GM12878 (cell line): ENCODE measurements around the gene GRIK3. TPM values are rescaled to one million over a fixed set of nuclear protein-coding genes. Genes with fewer than 3 reads are reported as not detected.

Source experiments
- ATAC-seq: fragments of 200-7000 bp; cut with Tn5 transposase; 3 replicates; pipeline ENCODE4 v1.9.1; 2020; ENCODE audit warnings: mild to moderate bottlenecking, moderate library complexity
- BruUV-seq: library from RNA; stranded (reverse); fragments of 400-500 nt; replicated peaks from 2 replicates; lab custom pipeline; 2021; lab: Mats Ljungman, UMichigan
- CTCF ChIA-PET: fragments of 300-600 bp; sonication (Branson Sonifier 250); formaldehyde crosslinking; extraction: SDS; loops from one replicate; lab custom pipeline; 2021; ENCODE audit warnings: inconsistent platforms; lab: Yijun Ruan, JAX
- POLR2A ChIA-PET: fragments of 350-600 bp; formaldehyde crosslinking; extraction: SDS; loops from one replicate; lab custom pipeline; 2021; ENCODE audit warnings: inconsistent platforms; lab: Charles Lee
- RAD21 ChIA-PET: fragments of 300-600 bp; sonication (Branson Sonifier 250); formaldehyde crosslinking; loops from one replicate; lab custom pipeline; 2023; ENCODE audit warnings: antibody characterized with exemption; ENCODE audit not compliant: unreplicated experiment; lab: Charles Lee
- SMC1A ChIA-PET: fragments of 300-600 bp; sonication (Branson Sonifier 250); formaldehyde crosslinking; loops from one replicate; lab custom pipeline; 2023; ENCODE audit not compliant: unreplicated experiment, uncharacterized antibody; lab: Charles Lee
- DNase-seq: peaks from one replicate; pipeline ENCODE4 v3.0.0-alpha.2; 2011; ENCODE audit warnings: low read depth, low spot score
- FAIRE-seq: peaks from 3 replicates; lab custom pipeline; 2011; peaks lifted over from hg19 to GRCh38; lab: Jason Lieb, UNC
- H2AFZ ChIP-seq: 2 replicates; pipeline ENCODE4 v1.6.0; 2011; ENCODE audit warnings: low read depth, low read length, control low read depth; ENCODE audit not compliant: control insufficient read depth
- H3K27ac ChIP-seq: 2 replicates; pipeline ENCODE4 v1.5.1; 2011; ENCODE audit warnings: control low read depth; ENCODE audit not compliant: control insufficient read depth, insufficient read depth
- H3K27me3 ChIP-seq, 2 experiments: replicated peaks in 1 of 2; 2 replicates each; pipeline versions ENCODE4 v1.6.0 to v1.6.1; 2011; ENCODE audit warnings: low read length in 1 of 2; ENCODE audit not compliant: control insufficient read depth in 2 of 2, insufficient read depth in 2 of 2
- H3K36me3 ChIP-seq, 2 experiments: 2 replicates each; pipeline ENCODE4 v1.5.1; 2011; ENCODE audit warnings: low read length in 1 of 2; ENCODE audit not compliant: control insufficient read depth in 2 of 2, insufficient read depth in 2 of 2
- H3K4me1 ChIP-seq: 2 replicates; pipeline ENCODE4 v1.6.1; 2011; ENCODE audit warnings: mild to moderate bottlenecking, low read length, moderate library complexity, mixed read lengths; ENCODE audit not compliant: control insufficient read depth, insufficient read depth
- H3K4me2 ChIP-seq: 2 replicates; pipeline ENCODE4 v1.6.0; 2011; ENCODE audit warnings: control low read depth; ENCODE audit not compliant: control insufficient read depth, insufficient read depth
- H3K4me3 ChIP-seq: fragments of 200-600 bp; sonication (generic); 2 replicates; pipeline ENCODE4 v1.5.1; 2016
- H3K79me2 ChIP-seq: 2 replicates; pipeline ENCODE4 v1.6.0; 2011; ENCODE audit warnings: low read length; ENCODE audit not compliant: control insufficient read depth, insufficient read depth
- H3K9ac ChIP-seq: 2 replicates; pipeline ENCODE4 v1.8.0; 2011; ENCODE audit warnings: low read length, control low read depth, mixed read lengths; ENCODE audit not compliant: control insufficient read depth, insufficient read depth
- H3K9me3 ChIP-seq: replicated peaks from 3 replicates; pipeline ENCODE4 v1.5.1; 2011; ENCODE audit warnings: mild to moderate bottlenecking, low read length; ENCODE audit not compliant: control insufficient read depth, insufficient read depth
- H4K20me1 ChIP-seq: 2 replicates; pipeline ENCODE4 v1.6.0; 2011; ENCODE audit not compliant: control insufficient read depth, insufficient read depth
- SUZ12 ChIP-seq: fragments of 200-600 bp; sonication (generic); IDR thresholded peaks from one replicate; pipeline ENCODE4 v1.6.1; 2018; ENCODE audit warnings: antibody characterized with exemption, mild to moderate bottlenecking; ENCODE audit not compliant: unreplicated experiment
- ZNF24 ChIP-seq: fragments of 450-650 bp; IDR thresholded peaks from 2 replicates; pipeline ENCODE4 v1.6.1; 2017; ENCODE audit warnings: antibody characterized with exemption, mild to moderate bottlenecking
- WGBS: methylation state at CpG from one replicate; pipeline ENCODE4 v1.1.6; 2016; ENCODE audit warnings: low lambda C conversion rate; ENCODE audit not compliant: insufficient replicate concordance, insufficient coverage; ENCODE audit errors: missing lambda C conversion rate; 5-methylcytosine and 5-hydroxymethylcytosine counted together
- in situ Hi-C: fragments of 300-500 bp; cut with MboI; formaldehyde crosslinking; loops from 9 replicates; pipeline ENCODE4 v1.14.3; 2018; ENCODE audit warnings: mixed read lengths
- intact Hi-C: fragments of 100-400 bp; cut with micrococcal nuclease; formaldehyde crosslinking; loops from one replicate; pipeline ENCODE4 v1.14.2; 2022; ENCODE audit not compliant: unreplicated experiment
- polyA plus RNA-seq, 11 experiments: library from polyadenylated mRNA; depleted of rRNA in 4 of 11; unstranded in 6 of 11; stranded (reverse) in 5 of 11; fragments of >200 nt; fragmentation: Nextera tagmentation in 4 of 11; fragmentation: Illumina TruSeq in 1 of 11; extraction: Ambion mirVana in 4 of 11; extraction: Trizol in 1 of 11; gene quantifications; 1 replicate in 1 of 11; 2 replicates in 10 of 11; pipeline versions ENCODE4 v1.2.1 to v1.2.3, GENCODE V29; 2011 to 2016; ENCODE audit warnings: inconsistent platforms in 2 of 11, missing spikeins in 2 of 11, low read depth in 1 of 11
- total RNA-seq, 4 experiments: library from RNA; depleted of rRNA in 3 of 4; stranded (reverse); fragments of >200 nt in 3 of 4; fragmentation: Illumina TruSeq in 1 of 4; extraction: Trizol in 1 of 4; gene quantifications; 2 replicates each; pipeline versions ENCODE4 v1.2.1 to v1.2.3, GENCODE V29; 2013 to 2021
- TF ChIP-seq, protein P1 (sequence below): IDR thresholded peaks from 2 replicates; pipeline ENCODE4 v1.6.1; 2011; ENCODE audit warnings: borderline replicate concordance, low read depth, mild to moderate bottlenecking, moderate library complexity, mixed read lengths, low read length; ENCODE audit not compliant: insufficient read depth; ENCODE audit errors: extremely low read length
- TF ChIP-seq, protein P2 (sequence below): fragments of 450-650 bp; formaldehyde crosslinking; IDR thresholded peaks from 2 replicates; pipeline ENCODE4 v1.4.0; 2020; ENCODE audit warnings: mild to moderate bottlenecking, moderate library complexity

The GRIK3 gene
- total and polyA plus RNA-seq, 10 of the 15 experiments (the other 5 are each of a cell fraction or from before 2014, with no cell fraction given) = not detected

DNA sequence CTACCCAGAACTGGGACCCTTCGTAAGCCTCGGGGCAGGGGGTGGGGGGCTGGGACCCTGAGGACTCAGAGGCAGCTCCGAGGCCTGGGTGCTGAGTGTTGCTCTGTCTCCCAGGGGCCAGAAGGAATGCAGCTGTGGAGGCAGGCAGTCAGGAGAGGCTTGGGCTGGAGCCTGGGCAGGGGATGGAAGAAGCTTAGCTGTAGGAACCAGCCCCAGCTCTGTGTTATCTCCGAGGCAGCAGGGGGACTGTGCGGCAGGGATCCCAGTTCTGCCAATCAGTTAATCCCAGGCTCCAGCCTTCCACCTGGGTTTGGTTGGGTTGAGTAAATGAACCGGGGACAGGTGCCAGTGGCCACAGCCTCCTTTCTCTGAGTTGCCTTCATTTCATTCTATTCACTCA lies 8.2 kb upstream of the GRIK3 start:
- in situ Hi-C loops = no loop called here
- no peak overlapping the region for H3K27ac ChIP-seq
- no peak for ATAC-seq
- H3K9ac ChIP-seq = no peak overlapping the region
- H3K4me3 ChIP-seq = no peak overlapping the region
- TF ChIP-seq SUZ12 (no peak), ZNF24 (no peak)
- TF ChIP-seq, protein P1, sequence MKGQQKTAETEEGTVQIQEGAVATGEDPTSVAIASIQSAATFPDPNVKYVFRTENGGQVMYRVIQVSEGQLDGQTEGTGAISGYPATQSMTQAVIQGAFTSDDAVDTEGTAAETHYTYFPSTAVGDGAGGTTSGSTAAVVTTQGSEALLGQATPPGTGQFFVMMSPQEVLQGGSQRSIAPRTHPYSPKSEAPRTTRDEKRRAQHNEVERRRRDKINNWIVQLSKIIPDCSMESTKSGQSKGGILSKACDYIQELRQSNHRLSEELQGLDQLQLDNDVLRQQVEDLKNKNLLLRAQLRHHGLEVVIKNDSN = no peak
- TF ChIP-seq, protein P2, sequence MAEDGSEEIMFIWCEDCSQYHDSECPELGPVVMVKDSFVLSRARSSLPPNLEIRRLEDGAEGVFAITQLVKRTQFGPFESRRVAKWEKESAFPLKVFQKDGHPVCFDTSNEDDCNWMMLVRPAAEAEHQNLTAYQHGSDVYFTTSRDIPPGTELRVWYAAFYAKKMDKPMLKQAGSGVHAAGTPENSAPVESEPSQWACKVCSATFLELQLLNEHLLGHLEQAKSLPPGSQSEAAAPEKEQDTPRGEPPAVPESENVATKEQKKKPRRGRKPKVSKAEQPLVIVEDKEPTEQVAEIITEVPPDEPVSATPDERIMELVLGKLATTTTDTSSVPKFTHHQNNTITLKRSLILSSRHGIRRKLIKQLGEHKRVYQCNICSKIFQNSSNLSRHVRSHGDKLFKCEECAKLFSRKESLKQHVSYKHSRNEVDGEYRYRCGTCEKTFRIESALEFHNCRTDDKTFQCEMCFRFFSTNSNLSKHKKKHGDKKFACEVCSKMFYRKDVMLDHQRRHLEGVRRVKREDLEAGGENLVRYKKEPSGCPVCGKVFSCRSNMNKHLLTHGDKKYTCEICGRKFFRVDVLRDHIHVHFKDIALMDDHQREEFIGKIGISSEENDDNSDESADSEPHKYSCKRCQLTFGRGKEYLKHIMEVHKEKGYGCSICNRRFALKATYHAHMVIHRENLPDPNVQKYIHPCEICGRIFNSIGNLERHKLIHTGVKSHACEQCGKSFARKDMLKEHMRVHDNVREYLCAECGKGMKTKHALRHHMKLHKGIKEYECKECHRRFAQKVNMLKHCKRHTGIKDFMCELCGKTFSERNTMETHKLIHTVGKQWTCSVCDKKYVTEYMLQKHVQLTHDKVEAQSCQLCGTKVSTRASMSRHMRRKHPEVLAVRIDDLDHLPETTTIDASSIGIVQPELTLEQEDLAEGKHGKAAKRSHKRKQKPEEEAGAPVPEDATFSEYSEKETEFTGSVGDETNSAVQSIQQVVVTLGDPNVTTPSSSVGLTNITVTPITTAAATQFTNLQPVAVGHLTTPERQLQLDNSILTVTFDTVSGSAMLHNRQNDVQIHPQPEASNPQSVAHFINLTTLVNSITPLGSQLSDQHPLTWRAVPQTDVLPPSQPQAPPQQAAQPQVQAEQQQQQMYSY (CRISPR knock-in tag) = no peak
- TF ChIP-seq, all 136 proteins: peak for 0
- ChIA-PET SMC1A (no interaction called here), RAD21 (no interaction called here), CTCF (no interaction called here), POLR2A (no interaction called here)
- H3K4me2 ChIP-seq = no peak overlapping the region
- intact Hi-C loops = no loop called here
- no TSS peak for BruUV-seq
- H2AFZ ChIP-seq = no peak overlapping the region
- no peaks in the 10 kb centered on the region for H4K20me1 ChIP-seq
- no peaks in the 10 kb centered on the region for H3K36me3 ChIP-seq
- no peaks in the 10 kb centered on the region for H3K79me2 ChIP-seq
- peaks cover 0 to 3% of the 10 kb centered on the region in 2 experiments; a peak in 2 of 4 replicates for H3K27me3 ChIP-seq
- no peak for DNase-seq
- FAIRE-seq = no peak
- 23% methylated on average over 6 of the region's 6 CpGs for WGBS
- no peaks in the 10 kb centered on the region for H3K9me3 ChIP-seq
- H3K4me1 ChIP-seq = no peaks in the 10 kb centered on the region
